ENCODE data around the gene IFNL1. TPM values are rescaled to one million over a fixed set of nuclear protein-coding genes. Genes with fewer than 3 reads are reported as not detected.

The IFNL1 gene
- total RNA-seq, 3 donors from 2014 or later = not detected

DNA sequence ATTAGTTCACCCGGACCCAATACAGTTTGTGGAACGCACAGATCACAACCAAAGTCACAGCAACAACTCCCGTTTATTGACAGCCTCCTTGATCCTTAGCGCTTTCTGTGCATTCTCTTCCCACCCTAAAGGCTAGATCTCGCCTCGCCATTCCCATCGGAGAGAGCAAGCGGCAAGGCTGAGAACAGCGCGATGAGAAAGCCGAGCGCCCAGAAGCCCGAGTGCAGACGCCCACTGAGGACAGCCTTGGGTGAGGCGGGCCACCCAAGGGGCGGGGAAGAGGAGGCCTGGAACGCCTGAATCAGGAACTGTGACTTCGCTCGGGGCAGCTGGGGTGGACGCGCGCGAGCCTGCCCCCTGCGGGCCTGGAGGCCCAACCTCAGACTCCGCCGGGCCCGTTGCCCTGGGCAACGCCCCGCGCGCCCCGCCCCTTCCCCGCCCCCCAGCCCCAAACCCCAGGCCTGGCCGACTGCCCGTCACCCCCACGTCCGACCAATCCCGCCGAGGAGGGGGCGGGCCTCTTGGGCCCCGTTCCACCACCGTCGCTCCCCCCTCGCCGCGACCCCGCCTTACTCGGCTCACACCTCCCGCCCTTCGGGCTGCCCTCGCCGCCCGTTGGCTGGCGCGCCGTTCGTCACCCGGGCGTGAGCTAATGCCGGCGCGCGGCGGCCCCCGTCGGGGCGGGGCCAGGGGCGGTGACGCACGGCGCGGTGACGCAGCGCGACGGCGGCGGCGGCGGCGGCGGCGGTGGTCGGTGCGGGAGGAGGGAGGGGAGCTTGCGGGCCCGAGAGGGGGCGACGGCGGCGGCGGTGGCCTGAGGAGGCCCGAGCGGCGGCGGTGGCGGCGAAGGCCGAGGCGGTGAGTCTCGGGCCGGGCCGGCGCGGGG is 45.8 kb downstream of the IFNL1 start, which contains the start of gene SAMD4B:
TSS of gene SAMD4B (plus strand) at position 703 of the 886 bp plus-strand sequence. CDS start 14,473 bp downstream, outside the sequence.
- Mint-ChIP-seq H3K4me1 (ENCODE audit: low read depth) (peaks cover 63% of the 10 kb centered on the region), H3K36me3 (ENCODE audit: insufficient read depth) (peaks cover 13% of the 10 kb centered on the region), H3K9me3 (no peaks in the 10 kb centered on the region), H3K27me3 (ENCODE audit: low read depth) (no peaks in the 10 kb centered on the region), H3K4me3 (peak within 1 kb of the TSS; percentile 97)
- DNase-seq (peak; percentile 99), ATAC-seq (peak; percentile 89 to 91)

DNA sequence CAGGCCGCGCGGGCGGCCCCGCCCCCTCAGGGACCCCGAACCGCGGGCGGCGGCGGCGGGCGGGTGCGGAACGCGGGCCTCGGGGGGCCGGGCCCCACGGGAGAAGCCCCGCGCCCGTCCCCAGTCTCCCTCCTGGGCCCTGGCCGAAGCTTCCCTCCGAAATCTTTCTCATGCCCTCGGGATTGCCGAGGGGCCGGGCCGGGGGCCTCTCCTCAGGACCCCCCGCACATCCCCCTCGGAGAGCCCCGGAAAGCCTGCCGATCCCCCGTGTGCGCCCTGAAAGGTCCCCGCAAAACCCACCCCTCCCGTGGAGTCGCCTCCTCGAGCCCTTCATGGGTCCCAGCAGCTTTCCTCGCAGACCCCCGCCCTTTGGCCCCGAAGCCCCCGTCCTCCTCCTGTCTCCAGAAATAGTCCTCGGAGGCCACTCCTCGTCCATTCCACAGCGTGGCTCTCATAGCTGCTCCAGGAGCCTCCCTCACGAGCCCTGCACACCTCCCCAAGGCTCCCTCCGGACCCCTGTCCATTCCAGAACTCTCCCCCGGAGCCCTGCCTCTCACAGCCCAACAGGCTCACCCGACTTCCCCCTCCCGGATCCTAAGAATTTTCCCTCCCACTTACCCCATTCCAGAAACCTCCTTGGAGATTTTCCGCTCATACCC is 46.6 kb downstream of the IFNL1 start:
- Mint-ChIP-seq H3K9me3 (no peaks in the 10 kb centered on the region), H3K4me1 (ENCODE audit: low read depth) (peaks cover 64% of the 10 kb centered on the region), H3K36me3 (ENCODE audit: insufficient read depth) (peaks cover 16% of the 10 kb centered on the region), H3K27me3 (ENCODE audit: low read depth) (no peaks in the 10 kb centered on the region), H3K4me3 (peak overlapping the region; percentile 86)
- DNase-seq (no peak), ATAC-seq (no peak)

DNA sequence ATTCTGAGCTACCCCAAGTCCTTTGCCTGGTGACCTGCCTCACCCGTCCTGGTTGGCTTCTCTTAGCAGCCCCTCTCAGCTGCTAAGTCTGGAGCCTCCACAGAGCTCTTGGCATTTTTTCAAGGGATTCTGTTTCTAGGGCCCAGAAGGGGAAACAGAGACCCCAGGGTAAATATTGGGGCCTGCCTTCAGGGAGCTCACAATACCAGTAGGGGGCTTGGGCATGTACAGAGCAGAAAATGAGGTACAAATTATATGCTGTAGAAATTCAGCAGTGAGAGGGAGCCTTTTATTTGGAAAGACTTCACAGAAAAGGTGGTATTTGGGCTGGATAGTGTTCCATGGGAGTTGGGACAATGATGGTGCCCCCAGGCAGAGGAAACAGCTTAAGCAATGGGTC is 49.7 kb downstream of the IFNL1 start:
- no peaks in the 10 kb centered on the region for H3K27me3 Mint-ChIP-seq (ENCODE audit: low read depth)
- H3K36me3 Mint-ChIP-seq (ENCODE audit: insufficient read depth) = peaks cover 31% of the 10 kb centered on the region
- no peak overlapping the region for H3K4me3 Mint-ChIP-seq
- peaks cover 65% of the 10 kb centered on the region for H3K4me1 Mint-ChIP-seq (ENCODE audit: low read depth)
- no peak for DNase-seq
- no peaks in the 10 kb centered on the region for H3K9me3 Mint-ChIP-seq
- ATAC-seq = no peak

DNA sequence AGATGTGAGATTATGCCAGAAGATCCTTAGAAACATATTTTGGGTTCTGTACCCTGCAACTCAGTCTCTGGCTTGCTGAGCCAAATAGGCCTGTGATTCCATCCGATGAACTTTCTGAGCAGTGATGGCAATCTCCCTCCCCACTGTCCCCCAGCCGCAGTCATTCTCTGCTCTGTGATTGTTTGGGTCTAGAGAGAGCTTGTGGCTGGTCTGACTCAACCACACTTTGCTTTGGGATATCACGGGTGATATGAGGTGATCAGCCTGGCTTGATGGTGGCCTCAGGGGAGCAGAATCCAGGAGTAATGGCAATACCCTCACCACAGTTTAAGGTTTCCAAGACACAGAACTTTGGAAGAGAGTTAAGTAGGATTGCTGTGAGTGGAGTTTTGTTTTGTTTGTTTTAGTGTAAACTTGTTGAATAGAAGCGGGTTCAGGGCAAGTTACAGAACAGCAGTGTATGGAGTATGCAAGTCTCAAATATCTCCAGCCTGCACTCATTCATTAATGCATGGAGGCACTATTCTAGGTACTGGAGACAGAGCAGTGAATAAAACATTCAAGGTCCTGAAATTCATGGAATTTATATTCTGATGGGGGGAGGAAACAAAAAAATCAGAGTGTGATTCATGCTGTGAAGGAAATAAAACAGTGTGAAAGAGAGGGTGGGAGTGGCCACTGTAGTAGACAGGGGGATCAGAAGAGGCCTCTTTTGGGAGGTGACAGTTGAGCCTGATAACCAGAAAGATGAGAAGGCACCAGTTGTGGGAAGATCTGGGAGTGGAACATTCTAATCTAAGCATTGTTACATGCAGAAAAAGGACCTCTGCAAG is 51.3 kb downstream of the IFNL1 start:
- H3K36me3 Mint-ChIP-seq (ENCODE audit: insufficient read depth) = peaks cover 41% of the 10 kb centered on the region
- H3K4me1 Mint-ChIP-seq (ENCODE audit: low read depth) = peaks cover 72% of the 10 kb centered on the region
- ATAC-seq (no peak), DNase-seq (no peak)
- H3K9me3 Mint-ChIP-seq = no peaks in the 10 kb centered on the region
- no peaks in the 10 kb centered on the region for H3K27me3 Mint-ChIP-seq (ENCODE audit: low read depth)
- H3K4me3 Mint-ChIP-seq = no peak overlapping the region

Other genes with a start within 250 kb of the IFNL1 start
- gene ACP7, start 212.0 kb upstream of the IFNL1 start, total RNA-seq = under 1 TPM in 1 of 3 donors, not detected in 2; 0.20 TPM
- 10 to 100 TPM; 21.3 to 24.4 (median 23.5) TPM for gene PAK4, start 170.6 kb upstream of the IFNL1 start, total RNA-seq
- not detected for gene NCCRP1, start 99.4 kb upstream of the IFNL1 start, total RNA-seq
- under 1 TPM in 2 of 3 donors, not detected in 1; 0.37 to 0.58 TPM for gene SYCN, start 92.1 kb upstream of the IFNL1 start, total RNA-seq
- gene IFNL3, start 51.4 kb upstream of the IFNL1 start, total RNA-seq = not detected
- not detected for gene IFNL4, start 47.6 kb upstream of the IFNL1 start, total RNA-seq
- gene IFNL2, start 28.0 kb upstream of the IFNL1 start, total RNA-seq = not detected
- gene LRFN1, start 24.5 kb downstream of the IFNL1 start, total RNA-seq = 1 to 10 TPM; 4.2 to 6.7 (median 6.6) TPM
- gene GMFG, start 39.6 kb downstream of the IFNL1 start, total RNA-seq = 100 to 1,000 TPM; 147 to 181 (median 178) TPM
- gene SAMD4B, start 46.0 kb downstream of the IFNL1 start, total RNA-seq = 10 to 100 TPM; 72.6 to 81.6 (median 81.1) TPM
- gene PAF1, start 94.7 kb downstream of the IFNL1 start, total RNA-seq = 10 to 100 TPM; 48.0 to 50.8 (median 50.2) TPM
- 10 to 100 TPM; 39.5 to 43.1 (median 39.7) TPM for gene MED29, start 95.0 kb downstream of the IFNL1 start, total RNA-seq
- gene ZFP36, start 110.4 kb downstream of the IFNL1 start, total RNA-seq = 10 to 100 TPM; 39.5 to 50.8 (median 43.7) TPM
- 10 to 100 TPM; 22.0 to 23.7 (median 22.0) TPM for gene PLEKHG2, start 116.3 kb downstream of the IFNL1 start, total RNA-seq
- gene RPS16, start 139.5 kb downstream of the IFNL1 start, total RNA-seq = 1,000 to 10,000 TPM; 3,250 to 3,505 (median 3,474) TPM
- gene SUPT5H, start 149.2 kb downstream of the IFNL1 start, total RNA-seq = 100 to 1,000 TPM; 193 to 201 (median 197) TPM
- gene TIMM50, start 184.4 kb downstream of the IFNL1 start, total RNA-seq = 100 to 1,000 TPM; 192 to 211 (median 195) TPM
- gene DLL3, start 202.5 kb downstream of the IFNL1 start, total RNA-seq = 1 to 10 TPM; 1.7 to 3.3 (median 1.7) TPM
- not detected for gene SELENOV, start 218.7 kb downstream of the IFNL1 start, total RNA-seq
- gene EID2B, start 236.4 kb downstream of the IFNL1 start, total RNA-seq = 1 to 10 TPM; 2.2 to 2.6 (median 2.4) TPM
- 10 to 100 TPM; 14.9 to 16.5 (median 16.1) TPM for gene EID2, start 243.8 kb downstream of the IFNL1 start, total RNA-seq